HUDEP-2 (cell line): ENCODE measurements around the gene ZNF519.
"Not testable (repeated sequence)": the region's sequence is repeated elsewhere in the genome, so short reads cannot be mapped to it uniquely, and the experiment has no call there.

Experiments used
- DNase-seq, 76 experiments: peaks; one replicate each; lab custom pipeline; 2025; ENCODE audit not compliant: unreplicated experiment in 76 of 76; lab: John Stamatoyannopoulos, UW

Gene ZNF519

GRCh38 chr18:14147935-14148865, 16.0 kb upstream of the ZNF519 start:
- DNase-seq = not testable (repeated sequence)

- DNase-seq = not testable (repeated sequence)
Observed at GRCh38 chr18:14146771-14147170, 14.5 kb upstream of the ZNF519 start.

GRCh38 chr18:14145581-14146338, 13.5 kb upstream of the ZNF519 start:
- not testable (repeated sequence) for DNase-seq

- DNase-seq = not testable (repeated sequence)
Observed at GRCh38 chr18:14145021-14145420, 12.8 kb upstream of the ZNF519 start.

- DNase-seq = no peak
Observed at GRCh38 chr18:14144628-14144895, 12.3 kb upstream of the ZNF519 start.

GRCh38 chr18:14143871-14144627, 11.8 kb upstream of the ZNF519 start:
- DNase-seq = not testable (repeated sequence)

GRCh38 chr18:14143396-14143795, 11.2 kb upstream of the ZNF519 start:
- DNase-seq = not testable (repeated sequence)

GRCh38 chr18:14142177-14142576, 9.9 kb upstream of the ZNF519 start:
- not testable (repeated sequence) for DNase-seq

GRCh38 chr18:14139583-14139982, 7.3 kb upstream of the ZNF519 start:
- not testable (repeated sequence) for DNase-seq

- not testable (repeated sequence) for DNase-seq
Observed at GRCh38 chr18:14137971-14138370, 5.7 kb upstream of the ZNF519 start.

GRCh38 chr18:14131696-14132270, 452 bp downstream of the ZNF519 start:
- DNase-seq = not testable (repeated sequence)

- DNase-seq = not testable (repeated sequence)
Observed at GRCh38 chr18:14130804-14131203, 1.4 kb downstream of the ZNF519 start.

GRCh38 chr18:14124689-14125088, 7.5 kb downstream of the ZNF519 start:
- DNase-seq = no peak

GRCh38 chr18:14122097-14122496, 10.1 kb downstream of the ZNF519 start:
- DNase-seq = no peak

GRCh38 chr18:14120926-14121325, 11.3 kb downstream of the ZNF519 start:
- DNase-seq = no peak

- no peak for DNase-seq
Observed at GRCh38 chr18:14117606-14118005, 14.6 kb downstream of the ZNF519 start.

GRCh38 chr18:14106906-14107305, 25.3 kb downstream of the ZNF519 start:
- DNase-seq = no peak

GRCh38 chr18:14104906-14105748, 27.1 kb downstream of the ZNF519 start:
- no peak for DNase-seq

GRCh38 chr18:14104201-14104600, 28.0 kb downstream of the ZNF519 start:
- no peak for DNase-seq
